Panc1 (cell line): Measurements from ENCODE around the gene FBXW7.

ENCODE experiments used
- CTCF ChIP-seq: fragments of 450-650 bp; IDR thresholded peaks from 2 replicates; pipeline ENCODE4 v1.5.1; 2017; ENCODE audit warnings: mild to moderate bottlenecking
- REST ChIP-seq, 2 experiments: IDR thresholded peaks; 2 replicates each; pipeline ENCODE4 v1.6.1; 2011 to 2012; ENCODE audit warnings: low read depth in 2 of 2, control low read depth in 1 of 2, low read length in 1 of 2, mild to moderate bottlenecking in 1 of 2, moderate library complexity in 1 of 2; ENCODE audit not compliant: insufficient read depth in 1 of 2

- TF ChIP-seq REST (IDR thresholded peaks at IDR 0.05; ENCODE audit: insufficient read depth in 1 of 2, low read depth in 2 of 2, low read length in 1 of 2) (no peak), CTCF (no peak)
Observed at GRCh38 chr4:152437561-152437960, 98.3 kb downstream of the FBXW7 start.
